Activated naive CD4-positive, alpha-beta T cell treated with anti-CD3 and anti-CD28 coated beads for 36 hours (primary cell): ENCODE measurements around the gene APLN. TPM values are rescaled to one million over a fixed set of nuclear protein-coding genes. Genes with fewer than 3 reads are reported as not detected.

Experiments used
- CTCF ChIA-PET: fragments of 350-600 bp; sonication (Branson Sonifier 250); formaldehyde crosslinking; loops from one replicate; lab custom pipeline; 2021; ENCODE audit warnings: antibody characterized with exemption; lab: Charles Lee
- DNase-seq: peaks from one replicate; pipeline ENCODE4 v3.0.0-alpha.2; 2020
- H3K27ac Mint-ChIP-seq: one replicate; pipeline ENCODE4 v1.8.0; 2021; ENCODE audit warnings: mild to moderate bottlenecking, mixed read lengths
- H3K27me3 Mint-ChIP-seq: one replicate; pipeline ENCODE4 v1.8.0; 2021; ENCODE audit warnings: low read depth, mixed read lengths
- H3K36me3 Mint-ChIP-seq: one replicate; pipeline ENCODE4 v1.8.0; 2021; ENCODE audit warnings: low read depth, mixed read lengths
- H3K4me1 Mint-ChIP-seq: one replicate; pipeline ENCODE4 v1.8.0; 2021; ENCODE audit warnings: low read depth, mixed read lengths
- H3K4me3 Mint-ChIP-seq: one replicate; pipeline ENCODE4 v1.8.0; 2021; ENCODE audit warnings: mild to moderate bottlenecking, moderate library complexity, mixed read lengths
- H3K9me3 Mint-ChIP-seq: one replicate; pipeline ENCODE4 v1.8.0; 2021; ENCODE audit warnings: mixed read lengths
- intact Hi-C: fragments of 100-400 bp; cut with micrococcal nuclease; formaldehyde crosslinking; loops from one replicate; pipeline ENCODE4 v1.15.1; 2023
- total RNA-seq, 2 experiments: library from RNA; stranded (reverse); gene quantifications; one replicate each; pipeline ENCODE4 v1.2.3, GENCODE V29; 2021

APLN gene
- total RNA-seq, 2 experiments from 2014 or later: 0.15 to 0.36 TPM

DNA sequence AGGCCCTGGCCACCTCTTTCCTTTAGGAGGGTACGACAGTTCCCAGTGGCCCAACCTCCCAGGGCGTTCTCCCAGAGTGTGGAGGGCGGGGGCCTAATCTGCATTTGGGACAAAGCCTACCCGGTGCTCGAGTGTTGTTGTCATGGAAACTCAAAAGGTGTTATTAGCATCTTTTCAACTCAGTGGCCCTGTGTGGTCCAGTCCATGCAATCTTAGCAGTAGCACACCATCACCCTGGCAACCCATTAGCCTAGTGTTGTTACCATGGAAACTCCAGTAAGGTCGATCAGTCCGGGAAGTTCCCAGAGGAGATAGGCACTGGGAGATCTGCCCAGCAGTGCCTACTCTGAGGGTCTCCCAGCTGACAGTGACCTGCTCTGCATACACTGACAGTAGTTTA, 20.2 kb downstream of the APLN start:
- Mint-ChIP-seq H3K4me3 (no peak overlapping the region), H3K9me3 (no peaks in the 10 kb centered on the region), H3K27me3 (no peaks in the 10 kb centered on the region), H3K4me1 (peaks cover 1% of the 10 kb centered on the region), H3K36me3 (no peaks in the 10 kb centered on the region), H3K27ac (no peak overlapping the region)
- intact Hi-C loops: no loop called here
- CTCF ChIA-PET: interaction anchor here (0.7 to 2.8 kb wide), 3 partner anchors 11 to 147 kb away, joined by 3 to 8 read pairs (median 3); partner anchors contain the start of gene APLN
- no peak for DNase-seq

DNA sequence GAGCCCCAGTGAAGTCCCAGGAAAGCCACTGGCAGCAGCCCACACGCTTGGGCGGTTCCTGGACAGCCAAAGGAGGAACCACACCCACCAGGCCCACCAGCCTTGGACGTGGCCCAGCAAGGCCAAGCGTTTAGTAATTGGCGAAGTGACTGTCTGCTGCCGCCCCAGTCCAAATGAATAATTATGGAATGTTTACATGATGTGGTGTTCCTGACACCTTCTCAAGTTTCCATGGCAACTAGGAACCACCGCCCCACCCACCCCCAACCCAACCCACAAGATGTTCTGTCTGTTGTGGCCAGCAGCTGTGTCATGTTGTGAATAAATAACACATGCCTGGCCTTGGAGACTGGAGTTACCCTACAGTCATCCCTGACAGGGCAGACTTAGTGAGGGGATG, 22.3 kb downstream of the APLN start:
- H3K27me3 Mint-ChIP-seq: no peaks in the 10 kb centered on the region
- peaks cover under 1% of the 10 kb centered on the region for H3K4me1 Mint-ChIP-seq
- H3K27ac Mint-ChIP-seq: no peak overlapping the region
- DNase-seq: no peak
- intact Hi-C loops: no loop called here
- CTCF ChIA-PET: interaction anchor here (1.4 kb wide), 1 partner anchor 124 kb away, joined by 3 read pairs; no protein-coding TSS in a partner anchor
- no peak overlapping the region for H3K4me3 Mint-ChIP-seq
- H3K36me3 Mint-ChIP-seq: no peaks in the 10 kb centered on the region
- no peaks in the 10 kb centered on the region for H3K9me3 Mint-ChIP-seq

DNA sequence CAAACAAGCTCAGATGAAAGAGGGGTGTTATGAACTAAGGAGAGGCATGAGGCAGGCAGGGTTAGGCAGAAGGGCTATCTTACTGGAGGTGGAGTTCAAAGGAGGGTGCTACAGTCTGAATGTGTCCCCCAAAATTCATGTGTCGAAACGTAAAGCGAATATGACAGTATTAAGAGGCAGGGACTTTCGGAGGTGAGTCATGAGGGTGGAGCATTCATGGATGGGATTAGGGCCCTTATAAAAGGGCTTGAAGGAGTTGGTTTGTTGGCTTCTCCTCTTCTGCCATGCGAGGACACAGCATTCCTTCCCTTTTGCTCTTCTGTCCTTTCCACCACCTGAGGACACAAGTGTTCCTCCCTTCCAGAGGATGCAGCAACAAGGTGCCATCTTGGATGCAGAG, 22.9 kb downstream of the APLN start:
- no peak overlapping the region for H3K4me3 Mint-ChIP-seq
- CTCF ChIA-PET: no interaction called here
- no peaks in the 10 kb centered on the region for H3K4me1 Mint-ChIP-seq
- H3K27ac Mint-ChIP-seq: no peak overlapping the region
- no peaks in the 10 kb centered on the region for H3K9me3 Mint-ChIP-seq
- DNase-seq: no peak
- no peaks in the 10 kb centered on the region for H3K36me3 Mint-ChIP-seq
- intact Hi-C loops: no loop called here
- H3K27me3 Mint-ChIP-seq: no peaks in the 10 kb centered on the region

DNA sequence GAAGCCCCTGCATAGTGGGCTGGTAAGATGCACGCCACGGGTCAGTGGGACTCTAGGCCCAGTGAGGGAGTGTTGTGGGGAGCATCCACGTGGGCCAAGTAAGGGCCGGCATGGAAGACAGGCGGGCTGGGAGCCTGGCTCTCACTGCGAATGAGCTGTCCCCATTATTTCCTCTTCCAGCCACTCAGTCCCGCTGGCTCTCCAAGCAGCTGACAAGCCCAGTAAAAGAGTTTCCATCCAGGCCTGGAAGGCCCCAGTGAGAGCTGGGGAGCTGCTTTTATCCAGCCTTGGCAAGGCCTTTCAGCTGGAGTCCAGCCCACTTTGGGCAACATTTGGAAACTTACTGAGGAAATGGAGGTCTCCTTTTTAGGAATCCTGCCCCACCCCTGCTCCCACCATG, 24.9 kb downstream of the APLN start:
- DNase-seq: no peak
- Mint-ChIP-seq H3K4me3 (no peak overlapping the region), H3K9me3 (no peaks in the 10 kb centered on the region)

DNA sequence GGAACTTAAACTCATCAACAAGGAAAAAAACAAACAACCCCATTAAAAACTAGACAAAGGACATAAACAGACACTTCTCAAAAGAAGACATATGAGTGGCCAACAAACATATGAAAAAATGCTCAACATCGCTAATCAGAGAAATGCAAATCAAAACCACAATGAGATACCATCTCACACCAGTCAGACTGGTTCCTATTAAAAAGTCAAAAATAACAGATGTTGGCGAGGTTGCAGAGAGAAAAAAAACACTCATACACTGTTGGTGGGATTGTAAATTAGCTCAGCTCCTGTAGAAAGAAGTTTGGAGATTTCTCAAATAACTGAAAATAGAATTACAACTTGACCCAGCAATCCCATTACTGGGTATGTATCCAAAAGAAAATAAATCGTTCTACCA, 28.7 kb downstream of the APLN start:
- intact Hi-C loops: no loop called here
- H3K9me3 Mint-ChIP-seq: no peaks in the 10 kb centered on the region
- H3K27me3 Mint-ChIP-seq: no peaks in the 10 kb centered on the region

More for the DNA sequence above, 24.9 kb downstream of the APLN start:
- Mint-ChIP-seq H3K27me3 (no peaks in the 10 kb centered on the region), H3K36me3 (no peaks in the 10 kb centered on the region), H3K27ac (no peak overlapping the region), H3K4me1 (no peaks in the 10 kb centered on the region)
- CTCF ChIA-PET: interaction anchor here (1.2 to 1.5 kb wide), 3 partner anchors 9 to 96 kb away, joined by 3 to 4 read pairs (median 4); no protein-coding TSS in a partner anchor
- intact Hi-C loops: no loop called here

DNA sequence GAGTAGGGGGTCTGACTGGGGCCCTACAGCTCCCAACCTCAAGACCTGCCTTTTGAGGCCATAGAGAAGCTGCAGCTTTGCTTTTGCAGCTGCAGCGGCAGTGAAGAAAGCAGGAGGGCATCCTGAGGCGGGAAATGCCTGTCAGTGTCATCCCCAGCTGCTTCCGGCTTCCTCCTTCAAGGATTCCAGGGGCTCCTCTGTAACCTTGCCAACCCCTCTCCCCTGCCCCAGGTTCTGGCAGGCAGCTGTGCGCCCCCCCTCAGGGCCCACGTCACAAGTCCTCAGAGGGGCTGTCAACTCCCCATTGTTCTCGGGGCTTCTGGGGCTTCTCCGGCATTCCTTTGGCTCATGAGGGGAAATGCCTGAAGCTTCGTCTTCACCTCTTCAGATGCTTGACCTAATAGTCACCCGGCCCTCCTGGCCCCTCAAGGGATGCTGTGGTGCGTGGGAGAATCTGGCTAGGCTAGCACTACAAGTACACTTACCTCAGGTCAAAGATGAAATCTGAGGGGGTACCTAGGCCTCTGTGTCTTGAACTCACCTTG, 31.9 kb downstream of the APLN start:
- Mint-ChIP-seq H3K4me1 (no peaks in the 10 kb centered on the region), H3K9me3 (no peaks in the 10 kb centered on the region), H3K36me3 (no peaks in the 10 kb centered on the region), H3K4me3 (no peak overlapping the region), H3K27me3 (no peaks in the 10 kb centered on the region), H3K27ac (no peak overlapping the region)
- CTCF ChIA-PET: no interaction called here
- DNase-seq: no peak
- intact Hi-C loops: no loop called here

More for the DNA sequence above, 28.7 kb downstream of the APLN start:
- Mint-ChIP-seq H3K4me1 (no peaks in the 10 kb centered on the region), H3K36me3 (no peaks in the 10 kb centered on the region), H3K4me3 (no peak overlapping the region), H3K27ac (no peak overlapping the region)
- CTCF ChIA-PET: interaction anchor here (1.4 to 1.9 kb wide), 2 partner anchors 10 to 100 kb away, joined by 3 to 6 read pairs; no protein-coding TSS in a partner anchor
- DNase-seq: no peak

DNA sequence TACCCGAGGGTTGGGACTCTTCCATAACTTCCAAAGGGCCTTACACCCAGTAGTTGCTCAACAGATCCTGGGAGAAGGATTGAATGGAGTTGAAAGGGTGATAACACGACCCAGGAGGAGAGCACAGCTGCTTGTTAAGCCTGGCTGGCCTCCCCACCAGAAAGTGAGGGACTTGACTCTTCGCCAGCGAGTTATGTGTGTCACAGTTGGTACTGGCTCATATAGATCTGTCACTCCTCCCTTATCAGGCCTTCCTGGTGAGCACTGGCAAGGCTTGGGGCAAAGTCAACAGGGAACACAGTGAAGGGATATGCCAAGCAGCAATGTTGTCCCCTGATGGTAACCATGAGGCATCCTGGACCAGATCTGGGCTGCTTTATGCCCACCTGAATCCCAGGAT, 35.8 kb downstream of the APLN start:
- Mint-ChIP-seq H3K36me3 (no peaks in the 10 kb centered on the region), H3K4me1 (no peaks in the 10 kb centered on the region), H3K4me3 (no peak overlapping the region), H3K27me3 (no peaks in the 10 kb centered on the region), H3K9me3 (no peaks in the 10 kb centered on the region), H3K27ac (no peak overlapping the region)
- no peak for DNase-seq
- intact Hi-C loops: no loop called here
- CTCF ChIA-PET: no interaction called here

DNA sequence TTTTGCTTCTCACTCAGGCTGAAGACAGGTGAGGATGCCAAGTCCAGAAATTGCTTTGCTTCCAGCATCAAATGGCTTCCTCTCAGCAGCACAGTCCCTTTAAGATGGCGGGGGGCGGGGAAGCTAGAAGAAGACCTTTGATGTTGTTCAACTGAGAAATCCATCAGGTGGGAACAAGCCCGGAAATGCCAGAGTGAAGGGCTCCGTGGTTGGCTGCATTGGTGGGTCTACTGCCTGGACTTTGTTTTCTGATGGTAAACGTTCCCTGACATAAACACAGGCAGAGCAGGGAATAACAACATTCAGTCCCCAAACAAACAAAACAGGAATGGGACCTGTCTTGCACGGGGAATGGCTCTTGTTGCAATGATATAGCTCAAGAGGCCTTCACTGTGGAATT, 37.3 kb downstream of the APLN start:
- Mint-ChIP-seq H3K36me3 (no peaks in the 10 kb centered on the region), H3K9me3 (no peaks in the 10 kb centered on the region)
- intact Hi-C loops: no loop called here

DNA sequence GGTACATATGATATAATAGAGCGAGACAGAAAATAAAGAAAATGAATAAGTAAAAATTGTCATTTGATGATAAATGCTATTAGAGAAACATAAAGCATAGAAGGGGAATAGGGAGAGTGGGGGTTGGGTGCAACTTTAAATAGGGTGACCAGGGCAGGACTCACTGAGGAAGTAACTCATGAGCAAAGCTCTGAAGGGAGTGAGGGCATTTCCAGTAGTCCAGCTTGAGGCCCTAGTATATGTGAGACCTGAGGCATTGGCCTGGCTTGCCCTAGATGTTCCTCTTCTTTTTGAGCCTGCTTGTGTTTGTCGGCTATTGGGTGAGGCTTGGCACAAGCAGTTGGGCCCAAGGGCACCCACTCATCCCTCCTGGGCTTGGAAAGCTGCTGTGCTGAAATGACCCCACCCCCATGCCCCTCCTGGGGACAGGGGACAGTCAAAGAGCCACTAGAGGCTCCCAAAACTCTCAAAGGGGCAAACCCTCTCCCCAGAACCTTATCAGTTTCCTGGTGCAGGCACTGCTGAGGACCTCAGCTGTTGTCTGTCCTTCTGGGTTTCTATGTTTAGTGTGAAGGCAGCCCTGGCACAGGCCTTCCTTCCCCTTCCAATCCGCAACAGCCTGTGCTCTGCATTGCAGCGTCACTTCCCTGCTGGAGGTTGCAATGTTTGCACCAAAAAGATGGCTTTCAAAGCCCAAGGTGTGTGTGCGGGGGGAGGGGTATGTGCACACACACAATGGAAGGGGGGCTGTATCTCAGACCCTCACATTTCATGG, 40.1 kb downstream of the APLN start:
- no peaks in the 10 kb centered on the region for H3K36me3 Mint-ChIP-seq
- CTCF ChIA-PET: interaction anchor here (0.5 to 0.7 kb wide), 2 partner anchors 171 to 263 kb away, joined by 3 to 5 read pairs; no protein-coding TSS in a partner anchor
- no peak overlapping the region for H3K27ac Mint-ChIP-seq
- no peaks in the 10 kb centered on the region for H3K27me3 Mint-ChIP-seq
- H3K4me1 Mint-ChIP-seq: peaks cover 2% of the 10 kb centered on the region
- H3K4me3 Mint-ChIP-seq: no peak overlapping the region
- no peak for DNase-seq
- H3K9me3 Mint-ChIP-seq: no peaks in the 10 kb centered on the region
- intact Hi-C loops: no loop called here

More for the DNA sequence above, 37.3 kb downstream of the APLN start:
- Mint-ChIP-seq H3K27ac (no peak overlapping the region), H3K4me1 (peaks cover 2% of the 10 kb centered on the region), H3K4me3 (no peak overlapping the region), H3K27me3 (no peaks in the 10 kb centered on the region)
- no peak for DNase-seq
- CTCF ChIA-PET: no interaction called here

DNA sequence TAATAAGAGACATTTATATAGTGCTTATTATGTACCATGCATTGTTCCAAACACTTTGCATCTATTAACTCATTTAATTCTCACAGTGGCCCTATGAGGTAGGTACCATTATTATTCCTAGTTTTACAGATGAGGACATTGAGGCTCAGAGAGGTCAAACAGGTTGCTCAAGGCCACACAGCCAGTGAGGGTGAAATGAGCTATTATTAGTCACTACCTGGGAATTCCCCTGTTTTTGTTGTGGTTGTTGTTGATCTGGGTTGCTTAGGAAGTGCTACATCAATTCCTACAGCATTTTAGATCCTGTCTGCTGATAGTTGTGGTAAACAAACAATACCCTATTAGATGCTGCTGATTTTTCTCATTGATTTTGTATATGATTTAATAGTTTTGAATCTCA, 41.2 kb downstream of the APLN start:
- no peaks in the 10 kb centered on the region for H3K9me3 Mint-ChIP-seq
- peaks cover 2% of the 10 kb centered on the region for H3K4me1 Mint-ChIP-seq
- H3K36me3 Mint-ChIP-seq: no peaks in the 10 kb centered on the region
- H3K27ac Mint-ChIP-seq: no peak overlapping the region
- DNase-seq: no peak
- no peak overlapping the region for H3K4me3 Mint-ChIP-seq
- intact Hi-C loops: no loop called here
- no peaks in the 10 kb centered on the region for H3K27me3 Mint-ChIP-seq
- CTCF ChIA-PET: no interaction called here

DNA sequence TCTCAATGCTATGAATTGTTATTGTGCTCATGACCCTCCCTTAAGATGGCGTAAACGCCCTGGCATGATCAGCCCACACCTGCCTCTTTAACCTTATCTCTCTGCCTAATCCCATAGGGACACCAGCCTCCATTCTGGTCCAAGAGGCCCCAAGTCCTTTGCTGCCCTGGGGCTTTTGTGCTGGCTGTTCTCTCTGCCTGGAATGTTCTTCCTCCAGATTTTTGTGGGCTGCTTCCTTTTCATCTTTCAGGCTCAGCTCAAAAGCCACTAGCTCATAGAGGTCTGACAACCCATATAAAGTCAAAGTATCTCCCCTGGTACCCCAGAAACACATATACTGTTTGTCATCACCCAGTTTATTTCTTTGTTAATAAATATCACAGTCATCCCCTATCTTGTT, 42.4 kb downstream of the APLN start:
- no peak for DNase-seq
- Mint-ChIP-seq H3K36me3 (no peaks in the 10 kb centered on the region), H3K9me3 (no peaks in the 10 kb centered on the region), H3K4me1 (peaks cover 2% of the 10 kb centered on the region), H3K27ac (no peak overlapping the region), H3K27me3 (no peaks in the 10 kb centered on the region), H3K4me3 (no peak overlapping the region)
- CTCF ChIA-PET: interaction anchor here (0.9 kb wide), 1 partner anchor 412 kb away, joined by 5 read pairs; no protein-coding TSS in a partner anchor
- intact Hi-C loops: no loop called here

DNA sequence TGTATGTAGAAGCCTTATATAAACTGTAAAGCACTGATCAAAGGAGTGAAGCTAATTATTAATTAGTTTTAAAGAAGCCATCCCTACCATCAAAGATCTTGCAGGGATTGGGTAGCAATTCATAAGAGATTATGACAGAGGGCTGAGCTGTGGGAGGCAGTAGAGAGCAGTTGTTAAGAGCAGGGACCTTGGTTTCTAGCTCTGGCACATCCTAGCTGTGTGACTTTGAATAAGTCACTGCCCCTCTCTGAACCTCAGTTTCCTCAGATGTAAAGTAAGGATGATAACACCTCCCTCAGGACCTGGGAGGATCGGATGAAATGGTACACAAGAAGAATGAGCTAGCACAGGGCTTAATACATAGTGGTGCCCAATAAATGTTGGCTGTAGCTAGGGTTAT, 45.4 kb downstream of the APLN start:
- Mint-ChIP-seq H3K36me3 (no peaks in the 10 kb centered on the region), H3K27me3 (no peaks in the 10 kb centered on the region), H3K4me1 (peaks cover 11% of the 10 kb centered on the region), H3K27ac (no peak overlapping the region), H3K4me3 (no peak overlapping the region), H3K9me3 (no peaks in the 10 kb centered on the region)
- no peak for DNase-seq
- intact Hi-C loops: loop anchor here (5.0 kb wide), 2 partner anchors 43 to 318 kb away; partner anchors contain the start of gene APLN
- CTCF ChIA-PET: interaction anchor here (0.6 to 3.0 kb wide), 7 partner anchors 21 to 451 kb away, joined by 3 to 20 read pairs (median 4); no protein-coding TSS in a partner anchor
